Erythroblast (primary cell): ENCODE results near the gene CRACR2A.

Source experiments
- GATA1 ChIP-seq: IDR thresholded peaks from 2 replicates; pipeline ENCODE4 v1.6.1; 2011; ENCODE audit warnings: low read depth, mild to moderate bottlenecking, control low read depth, low read length, moderate library complexity
- POLR2A ChIP-seq: IDR thresholded peaks from 2 replicates; pipeline ENCODE4 v1.6.1; 2011; ENCODE audit warnings: mild to moderate bottlenecking, low read length

- TF ChIP-seq POLR2A (no peak), GATA1 (no peak)
These were observed 19.5 kb upstream of the CRACR2A start for GRCh38 chr12:3772380-3772779.
